Kidney epithelial cell (primary cell): ENCODE data around the gene SPDYA. TPM values are rescaled to one million over a fixed set of nuclear protein-coding genes. Genes with fewer than 3 reads are reported as not detected.

ENCODE experiments used
- DNase-seq: peaks from one replicate; pipeline ENCODE4 v3.0.0-alpha.2; 2010; ENCODE audit warnings: low read depth
- H3K27me3 ChIP-seq: 2 replicates; pipeline ENCODE4 v1.6.0; 2011; ENCODE audit warnings: low read length; ENCODE audit not compliant: control insufficient read depth, insufficient read depth
- H3K36me3 ChIP-seq: 2 replicates; pipeline ENCODE4 v1.5.1; 2011; ENCODE audit warnings: low read length; ENCODE audit not compliant: control insufficient read depth, insufficient read depth
- H3K4me3 ChIP-seq: 2 replicates; pipeline ENCODE4 v1.5.1; 2011; ENCODE audit warnings: low read depth, mild to moderate bottlenecking, control low read depth, low read length
- CTCF ChIP-seq: IDR thresholded peaks from 2 replicates; pipeline ENCODE4 v1.5.1; 2011; ENCODE audit warnings: mild to moderate bottlenecking, moderate library complexity, low read length, control low read depth, inconsistent platforms; ENCODE audit not compliant: insufficient read depth, poor library complexity, severe bottlenecking
- total RNA-seq: library from RNA; depleted of rRNA; stranded (reverse); fragments of >200 nt; gene quantifications from 2 replicates; pipeline ENCODE4 v1.2.3, GENCODE V29; 2015

Gene SPDYA
- total RNA-seq, 1 donor from 2014 or later = not detected

GRCh38 chr2:28809927-28810326 is 707 bp upstream of the SPDYA start:
- TF ChIP-seq CTCF = no peak
- Histone ChIP-seq H3K4me3 (no peak overlapping the region), H3K36me3 (no peaks in the 10 kb centered on the region), H3K27me3 (no peaks in the 10 kb centered on the region)
- DNase-seq = no peak

- no peak overlapping the region for H3K4me3 ChIP-seq
- no peak for DNase-seq
- TF ChIP-seq CTCF = no peak
- H3K36me3 ChIP-seq = no peaks in the 10 kb centered on the region
- H3K27me3 ChIP-seq = no peaks in the 10 kb centered on the region
Measured at GRCh38 chr2:28818053-28818452, 7.4 kb downstream of the SPDYA start.

GRCh38 chr2:28821295-28821958 is 10.8 kb downstream of the SPDYA start:
- DNase-seq = peak; percentile 38
- Histone ChIP-seq H3K27me3 (no peaks in the 10 kb centered on the region), H3K4me3 (no peak overlapping the region), H3K36me3 (no peaks in the 10 kb centered on the region)
- peak; percentile 69 for TF ChIP-seq CTCF

GRCh38 chr2:28822036-28822435 is 11.4 kb downstream of the SPDYA start:
- no peaks in the 10 kb centered on the region for H3K27me3 ChIP-seq
- no peak for TF ChIP-seq CTCF
- H3K36me3 ChIP-seq = no peaks in the 10 kb centered on the region
- DNase-seq = no peak
- H3K4me3 ChIP-seq = no peak overlapping the region

- H3K36me3 ChIP-seq = no peaks in the 10 kb centered on the region
- TF ChIP-seq CTCF = no peak
- no peak for DNase-seq
- no peaks in the 10 kb centered on the region for H3K27me3 ChIP-seq
- H3K4me3 ChIP-seq = no peak overlapping the region
Measured at GRCh38 chr2:28824207-28824606, 13.6 kb downstream of the SPDYA start.

GRCh38 chr2:28824870-28825269 is 14.2 kb downstream of the SPDYA start:
- TF ChIP-seq CTCF = no peak
- Histone ChIP-seq H3K27me3 (no peaks in the 10 kb centered on the region), H3K36me3 (no peaks in the 10 kb centered on the region), H3K4me3 (no peak overlapping the region)
- no peak for DNase-seq
